CMK (cell line): ENCODE results near the gene CDK7.

ENCODE experiments used
- DNase-seq: peaks from one replicate; pipeline ENCODE4 v3.0.0-alpha.2; 2010; ENCODE audit warnings: low read depth

The CDK7 gene

GRCh38 chr5:69293882-69294281 lies 59.2 kb downstream of the CDK7 start:
- no peak for DNase-seq

GRCh38 chr5:69295088-69295754 lies 60.5 kb downstream of the CDK7 start:
- no peak for DNase-seq

- no peak for DNase-seq
Measured at GRCh38 chr5:69299625-69300024, 64.9 kb downstream of the CDK7 start.

- no peak for DNase-seq
Measured at GRCh38 chr5:69300537-69301203, 66.0 kb downstream of the CDK7 start.

- no peak for DNase-seq
Measured at GRCh38 chr5:69305512-69305911, 70.8 kb downstream of the CDK7 start.

GRCh38 chr5:69308046-69308553 lies 73.4 kb downstream of the CDK7 start:
- DNase-seq: no peak

GRCh38 chr5:69309380-69309779 lies 74.7 kb downstream of the CDK7 start:
- DNase-seq: no peak

- DNase-seq: no peak
Measured at GRCh38 chr5:69312459-69313160, 77.9 kb downstream of the CDK7 start.

- DNase-seq: no peak
Measured at GRCh38 chr5:69313428-69313827, 78.7 kb downstream of the CDK7 start.

GRCh38 chr5:69315972-69316371 lies 81.3 kb downstream of the CDK7 start:
- no peak for DNase-seq

GRCh38 chr5:69317391-69317790 lies 82.7 kb downstream of the CDK7 start:
- DNase-seq: no peak

- no peak for DNase-seq
Measured at GRCh38 chr5:69326365-69326764, 91.7 kb downstream of the CDK7 start.
